Mammary epithelial cell (primary cell): Measurements from ENCODE around the gene SLC35D2.

Experiments
- EZH2 ChIP-seq: IDR thresholded peaks from 2 replicates; pipeline ENCODE4 v1.6.1; 2012; ENCODE audit warnings: low read length, inconsistent platforms, borderline replicate concordance
- TF ChIP-seq, protein P1 (sequence below), 2 donors: IDR thresholded peaks in 1 of 2; conservative IDR thresholded peaks in 1 of 2; 2 replicates each; pipeline ENCODE4 v1.5.1; 2011 to 2012; ENCODE audit warnings: inconsistent platforms in 2 of 2, low read length in 2 of 2, mild to moderate bottlenecking in 2 of 2, control low read depth in 1 of 2, low read depth in 1 of 2; ENCODE audit not compliant: insufficient read depth in 1 of 2; ENCODE audit errors: extremely low read depth in 1 of 2

DNA sequence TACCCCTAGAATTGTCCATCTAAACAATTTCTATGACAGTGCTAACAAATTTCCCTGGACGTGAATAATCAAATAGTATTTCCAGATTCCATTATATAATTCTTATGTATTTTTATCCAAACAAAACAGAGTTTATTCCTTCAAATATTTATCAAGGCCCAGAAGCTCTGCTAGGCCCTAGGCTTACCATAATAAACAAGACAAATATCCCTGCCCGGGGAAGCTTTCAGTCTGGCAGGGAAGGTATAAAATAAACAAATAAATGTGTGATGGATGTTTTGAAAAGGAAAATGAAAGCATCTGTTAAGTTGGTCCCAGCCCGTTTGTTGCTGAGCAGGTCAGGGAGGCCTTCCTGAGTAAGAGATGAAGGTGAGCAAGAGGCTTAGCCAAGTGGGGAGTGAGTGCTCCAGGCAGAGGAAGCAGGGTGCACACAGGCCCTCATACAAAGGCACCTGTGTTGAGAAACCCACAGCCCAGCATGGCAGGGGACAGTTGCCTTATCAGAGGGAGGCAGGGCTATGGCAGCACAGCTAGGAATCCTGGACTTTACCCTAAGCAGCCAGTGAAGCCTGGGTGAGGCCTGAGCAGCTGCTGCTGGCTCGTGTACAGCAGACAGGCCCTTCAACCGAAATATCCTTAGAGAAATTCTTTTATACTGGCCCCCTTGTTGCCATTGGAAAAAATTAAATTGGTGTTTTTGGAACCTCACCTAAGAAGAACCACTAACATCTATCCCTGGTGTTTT, 7.7 kb upstream of the SLC35D2 start:
- TF ChIP-seq, protein P1, sequence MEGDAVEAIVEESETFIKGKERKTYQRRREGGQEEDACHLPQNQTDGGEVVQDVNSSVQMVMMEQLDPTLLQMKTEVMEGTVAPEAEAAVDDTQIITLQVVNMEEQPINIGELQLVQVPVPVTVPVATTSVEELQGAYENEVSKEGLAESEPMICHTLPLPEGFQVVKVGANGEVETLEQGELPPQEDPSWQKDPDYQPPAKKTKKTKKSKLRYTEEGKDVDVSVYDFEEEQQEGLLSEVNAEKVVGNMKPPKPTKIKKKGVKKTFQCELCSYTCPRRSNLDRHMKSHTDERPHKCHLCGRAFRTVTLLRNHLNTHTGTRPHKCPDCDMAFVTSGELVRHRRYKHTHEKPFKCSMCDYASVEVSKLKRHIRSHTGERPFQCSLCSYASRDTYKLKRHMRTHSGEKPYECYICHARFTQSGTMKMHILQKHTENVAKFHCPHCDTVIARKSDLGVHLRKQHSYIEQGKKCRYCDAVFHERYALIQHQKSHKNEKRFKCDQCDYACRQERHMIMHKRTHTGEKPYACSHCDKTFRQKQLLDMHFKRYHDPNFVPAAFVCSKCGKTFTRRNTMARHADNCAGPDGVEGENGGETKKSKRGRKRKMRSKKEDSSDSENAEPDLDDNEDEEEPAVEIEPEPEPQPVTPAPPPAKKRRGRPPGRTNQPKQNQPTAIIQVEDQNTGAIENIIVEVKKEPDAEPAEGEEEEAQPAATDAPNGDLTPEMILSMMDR (conservative IDR thresholded peaks at IDR 0.05 in 1 of 2, IDR thresholded peaks at IDR 0.05 in 1 of 2; ENCODE audit: extremely low read depth in 1 of 2, insufficient read depth in 1 of 2, low read depth in 1 of 2, low read length in 2 of 2), result no peak
- no peak for TF ChIP-seq EZH2
